ENCODE results near the gene TRIM67.
A peak's percentile ranks its signal among the peaks of the same experiment; 100 is the strongest.

Gene TRIM67

DNA sequence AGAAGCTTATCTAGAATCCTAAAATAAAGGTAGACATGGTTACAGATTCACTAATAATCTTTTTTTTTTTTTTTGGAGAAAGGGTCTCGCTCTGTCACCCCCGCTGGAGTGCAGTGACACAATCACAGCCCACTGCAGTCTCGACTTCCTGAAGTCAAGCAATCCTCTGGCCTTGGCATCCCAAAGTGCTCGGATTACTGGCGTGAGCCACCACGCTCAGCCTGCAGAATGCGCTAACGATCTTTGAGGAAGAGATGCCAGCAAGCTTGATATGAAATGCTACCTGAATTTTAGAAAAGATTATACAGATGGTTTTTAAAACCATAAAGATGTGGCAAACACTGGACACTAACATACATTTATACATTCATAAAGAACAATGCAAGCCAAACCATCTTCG, 75.1 kb downstream of the TRIM67 start:
- ChIA-PET POLR2A (no interaction called here), CTCF (interaction anchor here (2.5 kb wide), 1 partner anchor 26 kb away, joined by 7 read pairs; no protein-coding TSS in a partner anchor)
- peaks cover 5 to 46% (median 20%) of the 10 kb centered on the region in 4 experiments for H3K36me3 ChIP-seq (ENCODE audit: control insufficient read depth in 4 of 4, insufficient read depth in 4 of 4, low read length in 3 of 4)
- no peak overlapping the region for H3K4me3 ChIP-seq (ENCODE audit: control insufficient read depth in 1 of 7, extremely low read depth in 1 of 7, insufficient read depth in 4 of 7, low read depth in 2 of 7, low read length in 6 of 7)
- 99% methylated on average over 9 of the region's 9 CpGs for WGBS (ENCODE audit: insufficient coverage)
- DNase-seq: no peak
- H3K9me3 ChIP-seq (ENCODE audit: control extremely low read depth in 1 of 5, control insufficient read depth in 4 of 5, insufficient read depth in 2 of 5, low read depth in 1 of 5, low read length in 4 of 5): no peaks in the 10 kb centered on the region
- peaks cover 8 to 14% (median 12%) of the 10 kb centered on the region in 4 experiments for H3K4me1 ChIP-seq (ENCODE audit: control extremely low read depth in 1 of 4, control insufficient read depth in 4 of 4, insufficient read depth in 4 of 4, low read length in 3 of 4)
- H3K27ac ChIP-seq (ENCODE audit: insufficient read depth in 1 of 2, low read depth in 1 of 2, low read length in 2 of 2, poor library complexity in 1 of 2, severe bottlenecking in 2 of 2): no peak overlapping the region
- no peaks in the 10 kb centered on the region for H3K27me3 ChIP-seq (replicated peaks in 2 of 5; ENCODE audit: control insufficient read depth in 4 of 5, insufficient read depth in 5 of 5, low read length in 4 of 5)

DNA sequence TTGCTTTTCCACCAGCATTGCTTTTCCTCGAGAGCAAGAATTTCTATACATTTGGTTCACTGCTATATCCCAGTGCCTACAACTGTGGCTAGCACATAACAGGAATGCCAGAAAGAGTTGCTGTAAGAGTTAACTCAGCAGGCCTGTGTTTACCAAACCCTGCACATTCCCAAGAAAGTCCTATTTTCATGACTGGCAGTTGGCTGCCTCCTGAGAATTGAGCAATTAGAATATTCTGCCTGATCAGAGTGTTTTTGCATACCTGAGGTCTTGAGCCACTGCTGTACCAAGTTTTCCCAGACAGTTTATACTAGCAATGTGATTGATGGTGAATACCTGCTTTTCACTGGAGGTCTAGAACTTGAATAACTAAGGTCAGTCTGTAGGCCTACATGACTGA, 76.4 kb downstream of the TRIM67 start:
- DNase-seq: no peak
- peaks cover 14 to 28% (median 21%) of the 10 kb centered on the region in 4 experiments for H3K4me1 ChIP-seq (ENCODE audit: control extremely low read depth in 1 of 4, control insufficient read depth in 4 of 4, insufficient read depth in 4 of 4, low read length in 3 of 4)
- H3K27me3 ChIP-seq (replicated peaks in 2 of 5; ENCODE audit: control insufficient read depth in 4 of 5, insufficient read depth in 5 of 5, low read length in 4 of 5): no peaks in the 10 kb centered on the region
- POLR2A ChIA-PET: no interaction called here
- CTCF ChIA-PET: interaction anchor here (1.0 to 2.5 kb wide), 3 partner anchors 12 to 27 kb away, joined by 4 to 7 read pairs (median 5); no protein-coding TSS in a partner anchor
- 100% methylated on average over 1 of the region's 1 CpG for WGBS (ENCODE audit: insufficient coverage)
- no peak overlapping the region for H3K4me3 ChIP-seq (ENCODE audit: control insufficient read depth in 1 of 7, extremely low read depth in 1 of 7, insufficient read depth in 4 of 7, low read depth in 2 of 7, low read length in 6 of 7)
- no peaks in the 10 kb centered on the region for H3K9me3 ChIP-seq (ENCODE audit: control extremely low read depth in 1 of 5, control insufficient read depth in 4 of 5, insufficient read depth in 2 of 5, low read depth in 1 of 5, low read length in 4 of 5)
- H3K36me3 ChIP-seq (ENCODE audit: control insufficient read depth in 4 of 4, insufficient read depth in 4 of 4, low read length in 3 of 4): peaks cover 2 to 37% (median 18%) of the 10 kb centered on the region in 4 experiments
- no peak overlapping the region for H3K27ac ChIP-seq (ENCODE audit: insufficient read depth in 1 of 2, low read depth in 1 of 2, low read length in 2 of 2, poor library complexity in 1 of 2, severe bottlenecking in 2 of 2)

DNA sequence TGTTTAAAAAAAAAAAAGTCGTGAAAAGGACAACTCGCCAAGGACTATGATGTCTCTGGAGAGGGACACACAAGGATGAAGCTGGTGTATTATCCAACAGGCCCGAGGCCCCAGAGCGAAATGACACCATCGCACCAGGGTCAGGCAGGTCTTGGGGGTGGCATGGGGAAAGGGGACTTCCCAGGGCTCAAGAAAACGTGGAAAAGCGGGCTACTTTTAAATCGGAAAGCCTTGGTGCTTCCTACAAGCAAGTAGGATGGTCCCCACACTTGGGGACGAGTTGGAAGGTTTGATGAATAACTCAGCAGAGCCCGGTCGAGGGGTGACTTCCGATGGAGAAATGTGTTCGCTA, 78.6 kb downstream of the TRIM67 start:
- no peaks in the 10 kb centered on the region for H3K27me3 ChIP-seq (replicated peaks in 2 of 5; ENCODE audit: control insufficient read depth in 4 of 5, insufficient read depth in 5 of 5, low read length in 4 of 5)
- peak in 1 of 3 donors; percentile 44 for DNase-seq
- POLR2A ChIA-PET: interaction anchor here (0.6 to 0.8 kb wide), 3 partner anchors 12 to 97 kb away, joined by 3 to 6 read pairs (median 3); no protein-coding TSS in a partner anchor
- peak overlapping the region; percentile 59 to 99 (median 91) for H3K4me3 ChIP-seq (ENCODE audit: control insufficient read depth in 1 of 7, extremely low read depth in 1 of 7, insufficient read depth in 4 of 7, low read depth in 2 of 7, low read length in 6 of 7)
- no peaks in the 10 kb centered on the region for H3K9me3 ChIP-seq (ENCODE audit: control extremely low read depth in 1 of 5, control insufficient read depth in 4 of 5, insufficient read depth in 2 of 5, low read depth in 1 of 5, low read length in 4 of 5)
- H3K27ac ChIP-seq (ENCODE audit: insufficient read depth in 1 of 2, low read depth in 1 of 2, low read length in 2 of 2, poor library complexity in 1 of 2, severe bottlenecking in 2 of 2): peak overlapping the region; percentile 41 to 88
- peaks cover 3 to 31% (median 15%) of the 10 kb centered on the region in 4 experiments for H3K36me3 ChIP-seq (ENCODE audit: control insufficient read depth in 4 of 4, insufficient read depth in 4 of 4, low read length in 3 of 4)
- H3K4me1 ChIP-seq (ENCODE audit: control extremely low read depth in 1 of 4, control insufficient read depth in 4 of 4, insufficient read depth in 4 of 4, low read length in 3 of 4): peaks cover 14 to 31% (median 22%) of the 10 kb centered on the region in 4 experiments
- CTCF ChIA-PET: interaction anchor here (1.2 kb wide), 1 partner anchor 13 kb away, joined by 4 read pairs; no protein-coding TSS in a partner anchor
- 5% methylated on average over 13 of the region's 13 CpGs for WGBS (ENCODE audit: insufficient coverage)

DNA sequence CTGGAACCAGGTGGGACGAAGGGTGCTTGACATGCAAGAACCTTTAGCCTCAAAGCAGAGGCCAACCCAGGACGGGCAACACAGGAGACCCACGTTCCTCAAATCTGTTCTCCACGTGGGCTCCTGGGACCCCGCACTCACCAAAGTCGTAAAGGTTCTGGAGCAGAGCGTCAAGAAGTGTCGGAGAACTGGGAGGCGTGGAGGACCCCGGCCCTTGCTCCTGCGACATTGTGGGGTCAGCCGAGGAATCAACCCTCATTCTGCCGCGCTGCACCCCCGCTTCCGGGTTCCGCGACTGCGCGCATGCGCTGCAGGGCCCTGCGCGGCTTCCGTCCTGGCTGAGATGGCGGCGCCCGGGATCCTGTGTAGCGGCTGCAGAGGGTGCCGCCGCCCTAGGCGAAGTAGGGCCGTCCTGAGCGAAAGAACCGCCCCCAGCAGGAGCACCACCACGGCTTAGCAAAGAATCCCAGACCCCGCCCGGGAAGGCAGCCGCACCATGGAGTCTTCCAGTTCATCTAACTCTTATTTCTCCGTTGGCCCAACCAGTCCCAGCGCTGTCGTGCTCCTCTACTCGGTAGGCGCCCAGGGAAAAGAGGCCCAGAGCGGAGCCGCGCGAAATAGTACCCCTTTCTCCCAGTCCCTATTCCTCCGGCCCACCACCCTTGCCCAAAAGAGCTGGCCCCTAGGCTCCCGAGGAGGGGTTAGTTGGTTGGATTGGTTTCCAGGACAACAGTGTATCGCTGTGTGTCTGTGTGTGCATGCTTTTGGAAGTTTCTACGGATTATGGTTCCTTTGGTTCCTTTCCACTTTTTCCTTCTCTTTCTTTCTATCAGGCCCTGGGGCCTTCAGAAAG, 79.3 kb downstream of the TRIM67 start, which contains the start of gene GNPAT:
GNPAT (plus strand) TSS at position 330 of the 853 bp plus-strand sequence; CDS start at position 497, 167 bp downstream.
- peak; percentile 85 to 88 (median 88) for DNase-seq
- Histone ChIP-seq H3K9me3 (ENCODE audit: control extremely low read depth in 1 of 5, control insufficient read depth in 4 of 5, insufficient read depth in 2 of 5, low read depth in 1 of 5, low read length in 4 of 5) (no peaks in the 10 kb centered on the region), H3K4me1 (ENCODE audit: control extremely low read depth in 1 of 4, control insufficient read depth in 4 of 4, insufficient read depth in 4 of 4, low read length in 3 of 4) (peaks cover 14 to 31% (median 22%) of the 10 kb centered on the region in 4 experiments), H3K36me3 (ENCODE audit: control insufficient read depth in 4 of 4, insufficient read depth in 4 of 4, low read length in 3 of 4) (peaks cover 6 to 29% (median 15%) of the 10 kb centered on the region in 4 experiments), H3K4me3 (ENCODE audit: control insufficient read depth in 1 of 7, extremely low read depth in 1 of 7, insufficient read depth in 4 of 7, low read depth in 2 of 7, low read length in 6 of 7) (peak within 1 kb of the TSS; percentile 59 to 99 (median 91)), H3K27ac (ENCODE audit: insufficient read depth in 1 of 2, low read depth in 1 of 2, low read length in 2 of 2, poor library complexity in 1 of 2, severe bottlenecking in 2 of 2) (peak within 1 kb of the TSS; percentile 85 to 88), H3K27me3 (replicated peaks in 2 of 5; ENCODE audit: control insufficient read depth in 4 of 5, insufficient read depth in 5 of 5, low read length in 4 of 5) (no peaks in the 10 kb centered on the region)
- WGBS (ENCODE audit: insufficient coverage): 0% methylated on average over 40 of the region's 51 CpGs
- CTCF ChIA-PET: interaction anchor here (0.8 to 1.3 kb wide), 4 partner anchors 14 to 468 kb away, joined by 3 to 5 read pairs (median 4); no protein-coding TSS in a partner anchor
- POLR2A ChIA-PET: interaction anchor here (0.6 kb wide), 2 partner anchors 30 to 96 kb away, joined by 3 to 6 read pairs; no protein-coding TSS in a partner anchor

DNA sequence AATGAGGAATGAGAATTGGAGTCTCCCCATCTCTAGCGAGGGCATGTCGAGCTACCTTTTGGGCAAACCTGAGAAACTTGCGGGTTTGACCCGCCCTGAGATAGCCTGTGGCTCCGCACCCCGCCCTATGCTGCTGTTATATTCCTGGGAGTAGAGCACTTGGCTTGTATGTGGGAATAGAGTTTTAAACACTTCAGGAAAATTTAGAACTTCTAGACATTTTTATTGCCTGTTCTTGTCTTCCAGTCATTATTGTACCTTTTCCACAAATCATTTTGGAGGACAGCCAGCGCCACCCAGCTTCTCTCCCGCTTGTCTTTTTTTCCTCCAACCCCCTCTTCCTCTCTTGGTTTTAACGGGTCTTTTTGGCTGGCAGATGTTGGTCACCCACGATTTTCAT, 79.9 kb downstream of the TRIM67 start:
- peak; percentile 26 to 52 (median 28) for DNase-seq
- ChIA-PET CTCF (interaction anchor here (0.8 to 1.3 kb wide), 3 partner anchors 28 to 467 kb away, joined by 3 to 5 read pairs (median 3); no protein-coding TSS in a partner anchor), POLR2A (no interaction called here)
- Histone ChIP-seq H3K4me3 (ENCODE audit: control insufficient read depth in 1 of 7, extremely low read depth in 1 of 7, insufficient read depth in 4 of 7, low read depth in 2 of 7, low read length in 6 of 7) (peak overlapping the region; percentile 59 to 99 (median 91)), H3K9me3 (ENCODE audit: control extremely low read depth in 1 of 5, control insufficient read depth in 4 of 5, insufficient read depth in 2 of 5, low read depth in 1 of 5, low read length in 4 of 5) (no peaks in the 10 kb centered on the region), H3K36me3 (ENCODE audit: control insufficient read depth in 4 of 4, insufficient read depth in 4 of 4, low read length in 3 of 4) (peaks cover 7 to 31% (median 16%) of the 10 kb centered on the region in 4 experiments), H3K4me1 (ENCODE audit: control extremely low read depth in 1 of 4, control insufficient read depth in 4 of 4, insufficient read depth in 4 of 4, low read length in 3 of 4) (peaks cover 14 to 31% (median 22%) of the 10 kb centered on the region in 4 experiments), H3K27me3 (replicated peaks in 2 of 5; ENCODE audit: control insufficient read depth in 4 of 5, insufficient read depth in 5 of 5, low read length in 4 of 5) (no peaks in the 10 kb centered on the region), H3K27ac (ENCODE audit: insufficient read depth in 1 of 2, low read depth in 1 of 2, low read length in 2 of 2, poor library complexity in 1 of 2, severe bottlenecking in 2 of 2) (peak overlapping the region; percentile 85 to 88)
- 0% methylated on average over 2 of the region's 10 CpGs for WGBS (ENCODE audit: insufficient coverage)

DNA sequence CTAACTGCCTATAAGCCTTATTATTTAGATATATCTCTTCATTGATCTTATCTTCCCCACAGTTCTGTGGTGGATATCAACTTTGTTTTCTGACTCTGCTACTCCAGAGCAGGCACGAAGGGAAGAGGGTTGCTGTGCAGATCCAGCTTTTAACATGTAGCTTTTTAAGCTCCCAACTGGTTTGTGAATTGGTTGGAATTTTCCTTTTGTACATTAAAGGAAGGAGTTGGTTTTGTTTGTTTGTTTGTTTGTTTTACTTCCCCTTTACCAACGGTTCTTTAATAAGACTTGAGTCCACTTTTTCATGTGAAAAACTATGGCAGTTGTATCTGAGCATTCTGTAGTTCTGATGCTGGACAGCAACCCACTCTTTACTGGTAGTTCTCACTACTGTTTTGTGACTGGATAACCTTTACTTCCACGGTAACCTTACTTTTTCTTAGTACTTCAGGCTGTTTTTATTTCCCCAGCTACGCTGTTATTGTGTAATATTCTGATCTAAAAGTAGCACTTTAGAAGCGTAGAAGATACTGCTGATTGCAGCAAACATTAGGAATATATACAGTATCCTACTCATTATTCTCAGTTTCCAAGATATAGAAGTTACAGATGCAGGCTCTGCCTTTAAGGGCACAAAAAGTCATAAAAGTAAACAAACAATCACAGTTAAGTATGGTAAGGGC, 80.8 kb downstream of the TRIM67 start:
- Histone ChIP-seq H3K4me1 (ENCODE audit: control extremely low read depth in 1 of 4, control insufficient read depth in 4 of 4, insufficient read depth in 4 of 4, low read length in 3 of 4) (peaks cover 14 to 31% (median 22%) of the 10 kb centered on the region in 4 experiments), H3K27me3 (replicated peaks in 2 of 5; ENCODE audit: control insufficient read depth in 4 of 5, insufficient read depth in 5 of 5, low read length in 4 of 5) (no peaks in the 10 kb centered on the region), H3K9me3 (ENCODE audit: control extremely low read depth in 1 of 5, control insufficient read depth in 4 of 5, insufficient read depth in 2 of 5, low read depth in 1 of 5, low read length in 4 of 5) (no peaks in the 10 kb centered on the region), H3K4me3 (ENCODE audit: control insufficient read depth in 1 of 7, extremely low read depth in 1 of 7, insufficient read depth in 4 of 7, low read depth in 2 of 7, low read length in 6 of 7) (peak overlapping the region in 4 of 7 experiments; percentile 12 to 99 (median 84)), H3K36me3 (ENCODE audit: control insufficient read depth in 4 of 4, insufficient read depth in 4 of 4, low read length in 3 of 4) (peaks cover 6 to 29% (median 12%) of the 10 kb centered on the region in 4 experiments), H3K27ac (ENCODE audit: insufficient read depth in 1 of 2, low read depth in 1 of 2, low read length in 2 of 2, poor library complexity in 1 of 2, severe bottlenecking in 2 of 2) (peak overlapping the region in 1 of 2 experiments; percentile 85)
- ChIA-PET CTCF (interaction anchor here (1.3 kb wide), 1 partner anchor 29 kb away, joined by 5 read pairs; no protein-coding TSS in a partner anchor), POLR2A (no interaction called here)
- no CpG with 5 or more reads among the region's 5 CpGs for WGBS (ENCODE audit: insufficient coverage)
- DNase-seq: peak in 2 of 3 donors; percentile 41 to 66

Data from common myeloid progenitor, CD34-positive (primary cell).